Stomach (tissue), 9 donors: ENCODE data around the gene KRT13. TPM values are rescaled to one million over a fixed set of nuclear protein-coding genes. Genes with fewer than 3 reads are reported as not detected.

ENCODE experiments used
- DNase-seq, 2 donors: peaks; one replicate each; pipeline versions ENCODE4 v3.0.0 to v3.0.0-alpha.2; 2013 to 2019
- H3K27ac ChIP-seq, 5 donors: fragments of 200-600 bp in 4 of 5; sonication (generic) in 4 of 5; one replicate each; pipeline ENCODE4 v1.5.1; 2013 to 2019; ENCODE audit warnings: mild to moderate bottlenecking in 1 of 5, moderate library complexity in 1 of 5
- H3K27me3 ChIP-seq, 3 donors: fragments of 200-600 bp; sonication (generic); one replicate each; pipeline ENCODE4 v1.5.1; 2017 to 2019; ENCODE audit warnings: mixed run types in 1 of 3
- H3K36me3 ChIP-seq, 4 donors: fragments of 200-600 bp; sonication (generic); 1 replicate in 3 of 4; 2 replicates in 1 of 4; pipeline ENCODE4 v1.5.1; 2016 to 2019
- H3K4me1 ChIP-seq, 4 donors: fragments of 200-600 bp; sonication (generic); one replicate each; pipeline ENCODE4 v1.5.1; 2016 to 2019
- H3K4me3 ChIP-seq, 4 donors: fragments of 200-600 bp; sonication (generic) in 3 of 4; one replicate each; pipeline ENCODE4 v1.5.1; 2016 to 2019; ENCODE audit warnings: mild to moderate bottlenecking in 1 of 4
- H3K9me3 ChIP-seq, 4 donors: fragments of 200-600 bp; sonication (generic); one replicate each; pipeline ENCODE4 v1.5.1; 2016 to 2019
- EP300 ChIP-seq: sonication (generic); formaldehyde crosslinking; IDR thresholded peaks from one replicate; pipeline ENCODE4 v1.6.1; 2017; ENCODE audit warnings: antibody characterized with exemption
- POLR2A ChIP-seq, 4 donors: fragments of 450-650 bp; IDR thresholded peaks; one replicate each; pipeline ENCODE4 v1.6.1; 2016; ENCODE audit warnings: antibody characterized with exemption in 4 of 4, control low read depth in 2 of 4, mild to moderate bottlenecking in 1 of 4, moderate library complexity in 1 of 4
- POLR2AphosphoS5 ChIP-seq, 3 donors: sonication (generic); formaldehyde crosslinking; IDR thresholded peaks; one replicate each; pipeline ENCODE4 v1.6.1; 2016; ENCODE audit warnings: antibody characterized with exemption in 3 of 3
- WGBS, 5 donors: extraction: QIAGEN DNeasy Blood & Tissue Kit in 3 of 5; methylation state at CpG; one replicate each; pipeline versions ENCODE4 v1.1.5 to v1.1.7; 2013 to 2018; 5-methylcytosine and 5-hydroxymethylcytosine counted together
- intact Hi-C: fragments of 100-400 bp; cut with DNase I; formaldehyde crosslinking; loops from one replicate; pipeline ENCODE4 v1.15.1; 2023; ENCODE audit warnings: low total_unique reads
- polyA plus RNA-seq, 3 donors: library from polyadenylated mRNA; stranded (reverse); fragments of 200-250 nt; gene quantifications; one replicate each; pipeline ENCODE4 v1.2.3, GENCODE V29; 2013
- total RNA-seq, 5 donors: library from RNA; depleted of rRNA; stranded (reverse); fragments of >200 nt; gene quantifications; one replicate each; pipeline versions ENCODE4 v1.1.0 to v1.2.3, GENCODE V29; 2014 to 2016
- TF ChIP-seq, protein P1 (sequence below), 7 experiments: fragments of 450-650 bp in 4 of 7; fragments of 200-600 bp in 3 of 7; sonication (generic) in 3 of 7; IDR thresholded peaks; one replicate each; pipeline ENCODE4 v1.5.1; 2016 to 2019; ENCODE audit warnings: antibody characterized with exemption in 7 of 7, control low read depth in 2 of 7, mild to moderate bottlenecking in 1 of 7
- donor health status: healthy with polysubstance abuse.
- donor health status: Bipolar disorder and iron deficiency.
- donor health status: healthy.

The KRT13 gene
- total and polyA plus RNA-seq, 8 donors = 1.1 to 12,460 (median 16.2) TPM; not detected in 1

DNA sequence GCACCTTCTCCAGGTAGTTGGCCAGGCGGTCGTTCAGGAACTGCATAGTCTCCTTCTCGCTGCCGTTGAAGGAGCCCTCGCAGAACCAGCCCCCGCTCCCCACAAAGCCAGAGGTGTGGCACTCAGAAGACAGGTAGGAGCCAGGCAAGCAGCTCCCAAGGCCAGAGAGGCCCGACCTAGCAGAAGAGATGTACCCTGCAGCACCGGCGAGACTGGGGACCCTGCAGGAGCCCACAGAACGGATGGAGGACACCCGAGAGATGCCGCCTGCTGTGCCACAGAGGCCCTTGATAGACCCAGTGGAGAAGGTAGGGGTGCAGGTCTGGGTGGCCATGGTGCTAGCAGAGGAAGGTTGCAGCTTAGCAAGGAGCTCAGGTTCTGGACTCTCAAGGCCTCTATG is 15.9 kb downstream of the KRT13 start, which contains the start of gene KRT36:
KRT36 (minus strand) TSS at position 380 of the 400 bp plus-strand sequence; CDS start at position 334, 46 bp downstream.
- DNase-seq = no peak
- WGBS, 5 donors = 93 to 95% (median 93%) methylated on average over 12 of the region's 12 CpGs
- intact Hi-C loops = no loop called here
- H3K36me3 ChIP-seq = no peaks in the 10 kb centered on the region
- H3K27me3 ChIP-seq = peaks cover 0 to 15% (median 0%) of the 10 kb centered on the region in 3 donors
- no peaks in the 10 kb centered on the region for H3K9me3 ChIP-seq
- TF ChIP-seq POLR2AphosphoS5 (IDR thresholded peaks at IDR 0.05) (no peak), POLR2A (IDR thresholded peaks at IDR 0.05) (no peak), EP300 (no peak)
- TF ChIP-seq, protein P1, sequence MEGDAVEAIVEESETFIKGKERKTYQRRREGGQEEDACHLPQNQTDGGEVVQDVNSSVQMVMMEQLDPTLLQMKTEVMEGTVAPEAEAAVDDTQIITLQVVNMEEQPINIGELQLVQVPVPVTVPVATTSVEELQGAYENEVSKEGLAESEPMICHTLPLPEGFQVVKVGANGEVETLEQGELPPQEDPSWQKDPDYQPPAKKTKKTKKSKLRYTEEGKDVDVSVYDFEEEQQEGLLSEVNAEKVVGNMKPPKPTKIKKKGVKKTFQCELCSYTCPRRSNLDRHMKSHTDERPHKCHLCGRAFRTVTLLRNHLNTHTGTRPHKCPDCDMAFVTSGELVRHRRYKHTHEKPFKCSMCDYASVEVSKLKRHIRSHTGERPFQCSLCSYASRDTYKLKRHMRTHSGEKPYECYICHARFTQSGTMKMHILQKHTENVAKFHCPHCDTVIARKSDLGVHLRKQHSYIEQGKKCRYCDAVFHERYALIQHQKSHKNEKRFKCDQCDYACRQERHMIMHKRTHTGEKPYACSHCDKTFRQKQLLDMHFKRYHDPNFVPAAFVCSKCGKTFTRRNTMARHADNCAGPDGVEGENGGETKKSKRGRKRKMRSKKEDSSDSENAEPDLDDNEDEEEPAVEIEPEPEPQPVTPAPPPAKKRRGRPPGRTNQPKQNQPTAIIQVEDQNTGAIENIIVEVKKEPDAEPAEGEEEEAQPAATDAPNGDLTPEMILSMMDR (IDR thresholded peaks at IDR 0.05) = no peak
- H3K4me1 ChIP-seq = peaks cover 0 to 11% (median 3%) of the 10 kb centered on the region in 4 donors
- H3K27ac ChIP-seq = no peak within 1 kb of the TSS
- no peak within 1 kb of the TSS for H3K4me3 ChIP-seq

DNA sequence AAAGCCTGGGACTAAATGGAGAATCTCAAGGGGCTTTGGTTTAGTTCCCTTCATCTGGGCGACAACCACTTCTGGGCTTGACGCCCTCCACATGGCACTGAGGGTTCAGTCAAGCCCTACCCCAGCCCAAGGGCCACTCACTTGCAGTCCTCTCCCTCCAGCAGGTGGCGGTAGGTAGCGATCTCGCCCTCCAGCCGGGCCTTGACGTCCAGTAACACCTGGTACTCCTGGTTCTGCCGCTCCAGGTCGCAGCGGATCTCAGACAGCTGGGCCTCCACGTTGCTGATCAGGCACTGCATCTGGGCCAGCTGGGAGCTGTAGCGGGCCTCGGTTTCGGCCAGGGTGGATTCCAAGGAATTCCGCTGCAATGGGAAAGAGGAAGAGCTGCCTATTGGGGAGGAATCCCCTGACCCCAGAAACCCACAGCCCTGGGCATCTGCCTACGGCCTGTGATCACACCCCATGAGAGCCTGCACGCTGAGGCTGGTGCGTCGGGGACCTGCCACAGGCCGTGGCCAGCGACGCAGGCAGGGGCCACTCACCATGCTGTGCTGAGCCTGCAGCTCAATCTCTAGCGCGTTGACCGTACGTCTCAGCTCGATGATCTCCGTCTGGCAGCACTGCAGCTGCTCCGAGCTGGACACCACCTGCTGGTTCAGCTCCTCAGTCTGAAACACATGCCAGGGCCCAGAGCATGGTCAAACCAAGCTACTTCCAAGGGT is 18.4 kb downstream of the KRT13 start:
- no peaks in the 10 kb centered on the region for H3K9me3 ChIP-seq
- WGBS, 5 donors = 69 to 84% (median 78%) methylated on average over 21 to 29 of the region's 29 CpGs
- H3K36me3 ChIP-seq = no peaks in the 10 kb centered on the region
- H3K4me3 ChIP-seq = no peak overlapping the region
- H3K4me1 ChIP-seq = peaks cover 0 to 15% (median 5%) of the 10 kb centered on the region in 4 donors
- peaks cover 0 to 15% (median 0%) of the 10 kb centered on the region in 3 donors for H3K27me3 ChIP-seq
- DNase-seq = peak in 1 of 2 donors; percentile 49
- TF ChIP-seq, protein P1 (IDR thresholded peaks at IDR 0.05) = peak in 1 of 7 experiments; percentile 30
- TF ChIP-seq POLR2AphosphoS5 (IDR thresholded peaks at IDR 0.05) (no peak), EP300 (no peak), POLR2A (IDR thresholded peaks at IDR 0.05) (no peak)
- H3K27ac ChIP-seq = no peak overlapping the region
- intact Hi-C loops = no loop called here

DNA sequence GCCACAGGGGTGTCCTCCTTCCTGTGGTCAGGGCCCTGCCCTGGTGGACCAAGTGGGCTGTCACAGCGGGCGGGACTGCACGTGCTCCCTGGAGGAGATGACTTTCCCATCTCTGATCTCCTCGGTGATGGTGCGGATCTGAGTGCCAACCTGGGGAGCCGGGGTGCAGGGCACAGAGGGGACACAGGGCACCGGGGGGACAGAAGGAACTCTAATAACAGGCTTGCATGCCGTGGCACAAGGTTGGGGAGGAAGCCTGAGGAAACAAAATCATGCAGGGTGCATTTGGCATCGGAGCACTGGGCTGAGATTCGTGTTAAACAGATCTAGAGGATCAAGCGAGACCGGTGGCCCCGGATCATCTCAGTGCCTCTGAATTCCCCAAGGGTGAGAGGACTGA is 19.1 kb downstream of the KRT13 start:
- Histone ChIP-seq H3K27ac (no peak overlapping the region), H3K4me3 (no peak overlapping the region), H3K9me3 (no peaks in the 10 kb centered on the region), H3K36me3 (no peaks in the 10 kb centered on the region), H3K27me3 (peaks cover 0 to 15% (median 0%) of the 10 kb centered on the region in 3 donors), H3K4me1 (peaks cover 0 to 15% (median 5%) of the 10 kb centered on the region in 4 donors)
- intact Hi-C loops = no loop called here
- 87 to 96% (median 95%) methylated on average over 7 to 13 of the region's 13 CpGs for WGBS, 5 donors
- DNase-seq = no peak
- TF ChIP-seq, protein P1 (IDR thresholded peaks at IDR 0.05) = no peak
- no peak for TF ChIP-seq POLR2AphosphoS5 (IDR thresholded peaks at IDR 0.05)
- TF ChIP-seq POLR2A (IDR thresholded peaks at IDR 0.05) = no peak
- no peak for TF ChIP-seq EP300

DNA sequence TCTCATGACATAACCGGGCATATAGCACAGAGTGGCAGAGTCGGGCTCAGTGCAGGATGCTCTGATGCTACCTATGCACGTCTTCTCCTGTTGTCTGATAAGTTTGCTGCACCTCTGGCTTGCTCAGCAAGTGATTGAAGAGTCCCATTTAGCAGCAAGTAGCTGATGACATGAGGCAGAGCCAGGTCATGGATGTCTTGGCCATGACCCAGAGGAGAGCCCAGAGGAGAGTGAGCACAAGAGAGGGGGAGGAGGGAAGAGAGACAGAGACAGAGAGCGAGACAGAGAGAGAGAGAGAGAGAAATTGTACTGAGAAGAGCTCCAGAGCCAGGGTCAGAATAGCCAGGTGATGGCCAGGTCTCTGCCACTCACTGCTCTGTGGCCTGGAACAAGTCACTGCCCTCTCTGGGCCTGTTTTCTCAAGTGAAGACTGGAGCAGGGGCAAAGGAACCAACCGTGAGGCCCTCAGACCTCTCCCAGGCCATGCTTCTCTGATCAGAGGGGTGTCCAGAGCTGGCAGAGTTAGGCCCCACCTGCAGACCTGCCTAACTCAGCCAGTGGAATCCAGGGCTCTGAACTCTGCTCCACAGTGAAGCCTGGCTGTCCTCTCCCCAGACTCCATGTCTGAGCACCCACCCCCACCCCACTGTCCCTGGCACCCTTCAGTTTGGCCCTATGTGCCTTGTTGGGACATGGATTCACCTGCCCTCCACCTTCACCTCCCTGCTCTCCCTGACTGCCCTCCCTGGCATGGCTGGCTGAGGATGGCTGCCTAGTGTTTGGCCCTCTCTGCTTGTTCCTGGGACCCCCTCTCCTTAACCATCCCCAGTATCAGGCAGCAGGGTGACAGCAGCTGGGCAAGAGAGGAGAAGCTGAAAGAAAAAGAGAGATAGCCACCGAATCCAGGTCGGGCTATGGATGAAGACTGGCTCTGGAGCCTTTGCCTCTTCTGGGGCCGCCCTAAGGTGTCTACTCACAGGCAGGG is 20.2 kb downstream of the KRT13 start:
- H3K27me3 ChIP-seq = peaks cover 0 to 15% (median 0%) of the 10 kb centered on the region in 3 donors
- H3K27ac ChIP-seq = no peak overlapping the region
- intact Hi-C loops = no loop called here
- H3K4me3 ChIP-seq = no peak overlapping the region
- WGBS, 5 donors = 73 to 91% (median 86%) methylated on average over 8 of the region's 8 CpGs
- no peaks in the 10 kb centered on the region for H3K36me3 ChIP-seq
- H3K4me1 ChIP-seq = peaks cover 0 to 15% (median 5%) of the 10 kb centered on the region in 4 donors
- no peaks in the 10 kb centered on the region for H3K9me3 ChIP-seq
- no peak for DNase-seq
- TF ChIP-seq, protein P1 (IDR thresholded peaks at IDR 0.05) = no peak
